Adrenal gland (tissue), 5 donors: ENCODE measurements around the gene OSBPL2.

ENCODE experiments used
- CTCF ChIP-seq, 6 experiments: fragments of 450-650 bp in 4 of 6; fragments of 200-600 bp in 2 of 6; sonication (generic) in 1 of 6; IDR thresholded peaks; 1 replicate in 5 of 6; 2 replicates in 1 of 6; pipeline versions ENCODE4 v1.5.1 to v1.8.0; 2016 to 2021; ENCODE audit warnings: antibody characterized with exemption in 6 of 6, mild to moderate bottlenecking in 2 of 6, moderate library complexity in 1 of 6
- POLR2A ChIP-seq, 2 donors: fragments of 450-650 bp; IDR thresholded peaks; one replicate each; pipeline ENCODE4 v1.6.1; 2017; ENCODE audit warnings: antibody characterized with exemption in 2 of 2, mild to moderate bottlenecking in 2 of 2, moderate library complexity in 1 of 2
- donor health status: DM: no; HTN: no; CAD: no.

GRCh38 chr20:62235001-62235776 lies 3.1 kb upstream of the OSBPL2 start:
- TF ChIP-seq CTCF (IDR thresholded peaks at IDR 0.05), result no peak
- no peak for TF ChIP-seq POLR2A (IDR thresholded peaks at IDR 0.05)
